Measurements from ENCODE around the gene CHST15.
"Not testable (repeated sequence)": the region's sequence is repeated elsewhere in the genome, so short reads cannot be mapped to it uniquely, and the experiment has no call there.

CHST15 gene

GRCh38 chr10:124109261-124109660 lies 15.9 kb upstream of the CHST15 start:
- Histone ChIP-seq H3K4me1 (ENCODE audit: control insufficient read depth, insufficient read depth, low read length, poor library complexity, severe bottlenecking) (peaks cover 4% of the 10 kb centered on the region), H3K36me3 (ENCODE audit: control insufficient read depth, insufficient read depth, low read length) (no peaks in the 10 kb centered on the region), H3K27ac (ENCODE audit: low read depth, low read length, severe bottlenecking) (no peak overlapping the region), H3K9me3 (ENCODE audit: control insufficient read depth, low read length) (no peaks in the 10 kb centered on the region), H3K4me3 (ENCODE audit: extremely low read depth, insufficient read depth, low read length, poor library complexity, severe bottlenecking) (no peak overlapping the region)
- WGBS, 2 experiments (ENCODE audit: insufficient coverage in 2 of 2) = 83% methylated on average over 1 of the region's 4 CpGs; no CpG with 5 or more reads in 1 of the 2 experiments

GRCh38 chr10:124107072-124107471 lies 13.7 kb upstream of the CHST15 start:
- 80 to 84% methylated on average over 3 to 4 of the region's 5 CpGs for WGBS, 2 experiments (ENCODE audit: insufficient coverage in 2 of 2)
- Histone ChIP-seq H3K9me3 (ENCODE audit: control insufficient read depth, low read length) (no peaks in the 10 kb centered on the region), H3K4me3 (ENCODE audit: extremely low read depth, insufficient read depth, low read length, poor library complexity, severe bottlenecking) (no peak overlapping the region), H3K27ac (ENCODE audit: low read depth, low read length, severe bottlenecking) (no peak overlapping the region), H3K4me1 (ENCODE audit: control insufficient read depth, insufficient read depth, low read length, poor library complexity, severe bottlenecking) (peaks cover 4% of the 10 kb centered on the region), H3K36me3 (ENCODE audit: control insufficient read depth, insufficient read depth, low read length) (no peaks in the 10 kb centered on the region)

GRCh38 chr10:124106241-124106879 lies 13.0 kb upstream of the CHST15 start:
- 79 to 84% methylated on average over 7 to 8 of the region's 9 CpGs for WGBS, 2 experiments (ENCODE audit: insufficient coverage in 2 of 2)
- no peak overlapping the region for H3K27ac ChIP-seq (ENCODE audit: low read depth, low read length, severe bottlenecking)
- H3K4me1 ChIP-seq (ENCODE audit: control insufficient read depth, insufficient read depth, low read length, poor library complexity, severe bottlenecking) = peaks cover 4% of the 10 kb centered on the region
- no peaks in the 10 kb centered on the region for H3K9me3 ChIP-seq (ENCODE audit: control insufficient read depth, low read length)
- no peak overlapping the region for H3K4me3 ChIP-seq (ENCODE audit: extremely low read depth, insufficient read depth, low read length, poor library complexity, severe bottlenecking)
- no peaks in the 10 kb centered on the region for H3K36me3 ChIP-seq (ENCODE audit: control insufficient read depth, insufficient read depth, low read length)

DNA sequence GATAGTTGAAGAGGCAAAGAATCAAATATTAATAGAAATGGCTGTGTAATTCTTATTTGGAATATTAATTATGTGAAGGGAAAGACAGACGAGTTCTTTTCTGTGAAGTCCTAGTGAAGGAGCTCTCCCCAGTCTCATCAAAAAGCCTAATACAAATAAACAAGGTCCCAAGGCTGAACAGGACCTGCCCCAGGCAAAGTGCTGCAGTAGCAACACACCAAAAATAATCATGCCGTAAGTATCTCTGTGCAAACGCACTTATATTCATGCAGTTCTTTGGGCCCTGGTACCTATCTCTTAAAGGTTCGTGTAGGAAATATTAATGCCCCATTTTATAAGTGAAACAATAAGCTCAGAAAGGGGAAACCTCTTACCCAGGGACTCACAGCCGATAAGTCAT lies 12.2 kb upstream of the CHST15 start:
- WGBS, 2 experiments (ENCODE audit: insufficient coverage in 2 of 2) = 75 to 93% methylated on average over 3 to 4 of the region's 5 CpGs
- H3K9me3 ChIP-seq (ENCODE audit: control insufficient read depth, low read length) = no peaks in the 10 kb centered on the region
- peaks cover 4% of the 10 kb centered on the region for H3K4me1 ChIP-seq (ENCODE audit: control insufficient read depth, insufficient read depth, low read length, poor library complexity, severe bottlenecking)

DNA sequence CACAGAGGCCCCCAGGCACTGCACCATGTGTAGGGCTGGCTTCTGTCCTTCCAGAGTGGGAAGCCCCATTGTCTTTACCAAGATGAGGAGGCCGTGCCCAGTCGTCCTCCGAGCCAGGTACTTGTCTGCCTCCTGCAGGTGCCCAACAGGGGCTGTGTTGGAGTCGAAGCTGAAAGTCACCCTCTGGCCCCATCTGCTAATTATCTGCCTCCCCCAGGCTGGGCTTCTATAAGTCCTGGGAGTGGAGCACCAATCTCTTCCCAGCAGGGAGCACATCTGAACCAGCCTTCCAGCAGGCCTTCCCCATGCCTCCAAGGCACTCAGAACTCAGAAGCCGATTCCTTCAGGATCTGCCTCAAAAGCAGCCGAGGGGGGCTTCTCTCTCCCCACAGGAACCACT lies 11.6 kb upstream of the CHST15 start:
- no peaks in the 10 kb centered on the region for H3K36me3 ChIP-seq (ENCODE audit: control insufficient read depth, insufficient read depth, low read length)
- WGBS, 2 experiments (ENCODE audit: insufficient coverage in 2 of 2) = 85 to 94% methylated on average over 5 to 6 of the region's 6 CpGs
- no peaks in the 10 kb centered on the region for H3K9me3 ChIP-seq (ENCODE audit: control insufficient read depth, low read length)
- peaks cover 4% of the 10 kb centered on the region for H3K4me1 ChIP-seq (ENCODE audit: control insufficient read depth, insufficient read depth, low read length, poor library complexity, severe bottlenecking)
- H3K4me3 ChIP-seq (ENCODE audit: extremely low read depth, insufficient read depth, low read length, poor library complexity, severe bottlenecking) = no peak overlapping the region
- no peak overlapping the region for H3K27ac ChIP-seq (ENCODE audit: low read depth, low read length, severe bottlenecking)

More for the DNA sequence above, 12.2 kb upstream of the CHST15 start:
- no peak overlapping the region for H3K27ac ChIP-seq (ENCODE audit: low read depth, low read length, severe bottlenecking)
- no peak overlapping the region for H3K4me3 ChIP-seq (ENCODE audit: extremely low read depth, insufficient read depth, low read length, poor library complexity, severe bottlenecking)
- no peaks in the 10 kb centered on the region for H3K36me3 ChIP-seq (ENCODE audit: control insufficient read depth, insufficient read depth, low read length)

GRCh38 chr10:124104011-124104627 lies 10.7 kb upstream of the CHST15 start:
- no peaks in the 10 kb centered on the region for H3K9me3 ChIP-seq (ENCODE audit: control insufficient read depth, low read length)
- 82 to 92% methylated on average over 6 to 9 of the region's 9 CpGs for WGBS, 2 experiments (ENCODE audit: insufficient coverage in 2 of 2)
- H3K4me1 ChIP-seq (ENCODE audit: control insufficient read depth, insufficient read depth, low read length, poor library complexity, severe bottlenecking) = peaks cover 2% of the 10 kb centered on the region
- H3K27ac ChIP-seq (ENCODE audit: low read depth, low read length, severe bottlenecking) = no peak overlapping the region
- H3K36me3 ChIP-seq (ENCODE audit: control insufficient read depth, insufficient read depth, low read length) = no peaks in the 10 kb centered on the region
- no peak overlapping the region for H3K4me3 ChIP-seq (ENCODE audit: extremely low read depth, insufficient read depth, low read length, poor library complexity, severe bottlenecking)

GRCh38 chr10:124101351-124101750 lies 8.0 kb upstream of the CHST15 start:
- no peaks in the 10 kb centered on the region for H3K4me1 ChIP-seq (ENCODE audit: control insufficient read depth, insufficient read depth, low read length, poor library complexity, severe bottlenecking)
- peaks cover 2% of the 10 kb centered on the region for H3K9me3 ChIP-seq (ENCODE audit: control insufficient read depth, low read length)
- H3K4me3 ChIP-seq (ENCODE audit: extremely low read depth, insufficient read depth, low read length, poor library complexity, severe bottlenecking) = no peak overlapping the region
- H3K27ac ChIP-seq (ENCODE audit: low read depth, low read length, severe bottlenecking) = no peak overlapping the region
- WGBS, 2 experiments (ENCODE audit: insufficient coverage in 2 of 2) = 91 to 100% methylated on average over 1 to 2 of the region's 2 CpGs
- no peaks in the 10 kb centered on the region for H3K36me3 ChIP-seq (ENCODE audit: control insufficient read depth, insufficient read depth, low read length)

DNA sequence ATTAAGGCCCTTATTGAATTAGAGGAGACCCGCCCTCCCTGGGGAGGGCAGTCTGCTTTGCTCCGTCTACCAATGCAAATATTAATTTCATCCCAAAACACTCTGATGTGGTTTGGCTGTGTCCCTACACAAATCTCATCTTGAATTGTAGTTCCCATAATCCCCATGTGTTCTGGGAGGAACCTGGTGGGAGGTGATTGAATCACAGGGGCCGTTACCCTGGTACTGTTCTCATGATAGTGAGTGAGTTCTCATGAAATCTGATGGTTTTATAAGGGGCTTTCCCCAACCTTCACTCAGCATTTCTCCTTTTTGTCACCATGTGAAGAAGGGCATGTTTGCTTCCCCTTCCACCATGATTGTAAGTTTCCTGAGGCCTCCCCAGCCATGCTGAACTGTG lies 7.3 kb upstream of the CHST15 start:
- not testable (repeated sequence) for H3K27ac ChIP-seq (ENCODE audit: low read depth, low read length, severe bottlenecking); H3K9me3 ChIP-seq (ENCODE audit: control insufficient read depth, low read length); H3K4me3 ChIP-seq (ENCODE audit: extremely low read depth, insufficient read depth, low read length, poor library complexity, severe bottlenecking); H3K4me1 ChIP-seq (ENCODE audit: control insufficient read depth, insufficient read depth, low read length, poor library complexity, severe bottlenecking); H3K36me3 ChIP-seq (ENCODE audit: control insufficient read depth, insufficient read depth, low read length)
- 100% methylated on average over 1 of the region's 3 CpGs; no CpG with 5 or more reads in 1 of the 2 experiments for WGBS, 2 experiments (ENCODE audit: insufficient coverage in 2 of 2)

GRCh38 chr10:124100124-124100523 lies 6.7 kb upstream of the CHST15 start:
- Histone ChIP-seq H3K4me1 (ENCODE audit: control insufficient read depth, insufficient read depth, low read length, poor library complexity, severe bottlenecking) (no peaks in the 10 kb centered on the region), H3K4me3 (ENCODE audit: extremely low read depth, insufficient read depth, low read length, poor library complexity, severe bottlenecking) (no peak overlapping the region), H3K9me3 (ENCODE audit: control insufficient read depth, low read length) (peaks cover 7% of the 10 kb centered on the region), H3K36me3 (ENCODE audit: control insufficient read depth, insufficient read depth, low read length) (no peaks in the 10 kb centered on the region), H3K27ac (ENCODE audit: low read depth, low read length, severe bottlenecking) (no peak overlapping the region)
- WGBS, 2 experiments (ENCODE audit: insufficient coverage in 2 of 2) = 80 to 83% methylated on average over 1 to 4 of the region's 5 CpGs

DNA sequence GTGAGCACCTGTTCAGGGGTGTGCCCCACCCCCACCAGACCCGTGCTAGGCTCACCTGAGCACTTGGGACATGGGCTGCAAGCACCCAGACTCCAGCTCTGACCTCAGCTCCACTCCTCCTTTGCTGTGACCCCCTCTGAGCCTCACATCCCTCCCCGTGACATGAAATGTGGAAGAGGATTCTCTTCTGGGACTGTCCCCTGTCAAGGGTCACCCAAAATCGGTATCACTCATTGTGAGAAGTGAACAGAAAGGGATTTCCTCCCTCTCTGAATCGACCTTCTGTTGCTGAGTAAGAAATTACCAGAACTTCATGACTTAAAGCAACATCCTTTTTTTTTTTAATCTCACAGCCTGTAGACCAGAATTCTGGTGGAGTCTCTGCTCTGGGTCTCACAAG lies 6.2 kb upstream of the CHST15 start:
- H3K36me3 ChIP-seq (ENCODE audit: control insufficient read depth, insufficient read depth, low read length) = no peaks in the 10 kb centered on the region
- 63 to 90% methylated on average over 2 of the region's 4 CpGs for WGBS, 2 experiments (ENCODE audit: insufficient coverage in 2 of 2)
- no peaks in the 10 kb centered on the region for H3K4me1 ChIP-seq (ENCODE audit: control insufficient read depth, insufficient read depth, low read length, poor library complexity, severe bottlenecking)

DNA sequence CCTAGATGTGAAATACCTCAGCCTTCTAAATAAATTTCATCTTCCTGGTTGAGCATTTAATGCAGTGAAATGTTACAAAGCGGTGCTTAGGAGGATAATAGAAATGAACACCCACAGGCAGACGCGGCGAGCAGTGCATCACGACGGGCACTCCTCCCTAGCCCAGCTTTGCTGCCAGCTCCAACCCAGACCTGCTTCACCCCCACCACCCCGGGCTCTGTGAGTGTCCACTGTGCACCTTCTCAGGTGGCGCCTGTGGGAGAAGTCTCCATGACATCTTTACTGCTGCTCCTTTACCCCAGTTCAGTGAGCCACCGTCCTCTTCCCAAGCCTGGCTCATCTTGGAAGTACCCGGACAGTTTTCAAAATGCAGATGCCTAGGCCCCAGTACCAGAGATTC lies 5.2 kb upstream of the CHST15 start:
- H3K4me3 ChIP-seq (ENCODE audit: extremely low read depth, insufficient read depth, low read length, poor library complexity, severe bottlenecking) = no peak overlapping the region
- H3K4me1 ChIP-seq (ENCODE audit: control insufficient read depth, insufficient read depth, low read length, poor library complexity, severe bottlenecking) = no peaks in the 10 kb centered on the region
- no peaks in the 10 kb centered on the region for H3K36me3 ChIP-seq (ENCODE audit: control insufficient read depth, insufficient read depth, low read length)
- H3K9me3 ChIP-seq (ENCODE audit: control insufficient read depth, low read length) = peaks cover 7% of the 10 kb centered on the region
- WGBS, 2 experiments (ENCODE audit: insufficient coverage in 2 of 2) = 91 to 98% methylated on average over 8 to 9 of the region's 10 CpGs
- H3K27ac ChIP-seq (ENCODE audit: low read depth, low read length, severe bottlenecking) = no peak overlapping the region

More for the DNA sequence above, 6.2 kb upstream of the CHST15 start:
- Histone ChIP-seq H3K4me3 (ENCODE audit: extremely low read depth, insufficient read depth, low read length, poor library complexity, severe bottlenecking) (no peak overlapping the region), H3K9me3 (ENCODE audit: control insufficient read depth, low read length) (peaks cover 7% of the 10 kb centered on the region), H3K27ac (ENCODE audit: low read depth, low read length, severe bottlenecking) (no peak overlapping the region)
